Activated naive CD8-positive, alpha-beta T cell treated with anti-CD3 and anti-CD28 coated beads, Interleukin-2, amount 50 U/mL, for 24 hours (primary cell): ENCODE results near the gene SLC22A1.
"Not testable (repeated sequence)": the region's sequence is repeated elsewhere in the genome, so short reads cannot be mapped to it uniquely, and the experiment has no call there.

Experiments
- ATAC-seq: fragments of 150-1000 bp; cut with Tn5 transposase; one replicate; pipeline ENCODE4 v1.10.0; 2021
- DNase-seq: peaks from one replicate; pipeline ENCODE4 v3.0.0; 2021
- H3K27ac Mint-ChIP-seq: one replicate; pipeline ENCODE4 v1.8.0; 2021; ENCODE audit warnings: mild to moderate bottlenecking, mixed read lengths
- H3K27me3 Mint-ChIP-seq: one replicate; pipeline ENCODE4 v1.8.0; 2021; ENCODE audit warnings: mixed read lengths
- H3K36me3 Mint-ChIP-seq: one replicate; pipeline ENCODE4 v1.8.0; 2021; ENCODE audit warnings: low read depth, mixed read lengths
- H3K4me1 Mint-ChIP-seq: one replicate; pipeline ENCODE4 v1.8.0; 2021; ENCODE audit warnings: mixed read lengths
- H3K4me3 Mint-ChIP-seq: one replicate; pipeline ENCODE4 v1.8.0; 2021; ENCODE audit warnings: mild to moderate bottlenecking, moderate library complexity, mixed read lengths
- H3K9me3 Mint-ChIP-seq: one replicate; pipeline ENCODE4 v1.8.0; 2021; ENCODE audit warnings: mixed read lengths

The SLC22A1 gene

DNA sequence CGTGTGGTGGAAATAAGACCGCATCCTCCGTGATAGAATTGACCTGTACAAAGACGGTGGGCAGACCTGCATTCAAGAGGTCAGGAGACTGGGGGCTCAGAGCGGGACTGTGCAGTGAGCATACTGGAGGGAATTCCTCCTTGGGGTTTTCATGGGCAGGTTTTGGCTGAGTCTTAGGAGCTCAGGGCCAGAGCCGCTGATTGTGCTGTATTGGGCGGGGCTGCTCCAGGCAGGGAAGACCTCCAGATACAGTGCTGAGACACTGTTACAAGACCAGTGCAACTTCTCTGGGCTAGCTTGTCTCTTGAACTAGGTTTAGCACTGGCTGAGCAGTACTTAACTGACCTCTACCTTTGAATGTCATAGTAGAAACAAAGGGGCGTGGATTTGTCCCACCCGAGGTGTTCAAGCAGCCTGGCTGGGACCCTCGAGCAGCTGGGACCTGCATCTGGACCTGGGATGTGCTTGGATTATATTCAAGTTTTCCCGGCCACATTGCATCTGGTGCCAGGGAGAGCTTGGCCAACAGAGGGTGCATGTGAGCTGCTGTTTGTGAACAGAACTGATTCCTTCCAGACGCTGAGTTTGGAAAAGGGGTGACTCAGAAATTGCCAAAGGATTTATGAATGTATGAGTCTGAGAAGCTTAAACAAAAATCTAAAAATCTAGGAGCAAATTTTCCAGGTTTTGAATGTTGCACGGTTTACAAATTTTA lies 33.4 kb upstream of the SLC22A1 start:
- peaks cover 29% of the 10 kb centered on the region for H3K4me1 Mint-ChIP-seq
- ATAC-seq, result no peak
- H3K27ac Mint-ChIP-seq, result peak overlapping the region; percentile 34
- no peaks in the 10 kb centered on the region for H3K27me3 Mint-ChIP-seq
- peaks cover 67% of the 10 kb centered on the region for H3K36me3 Mint-ChIP-seq
- no peak overlapping the region for H3K4me3 Mint-ChIP-seq
- H3K9me3 Mint-ChIP-seq, result no peaks in the 10 kb centered on the region
- no peak for DNase-seq

DNA sequence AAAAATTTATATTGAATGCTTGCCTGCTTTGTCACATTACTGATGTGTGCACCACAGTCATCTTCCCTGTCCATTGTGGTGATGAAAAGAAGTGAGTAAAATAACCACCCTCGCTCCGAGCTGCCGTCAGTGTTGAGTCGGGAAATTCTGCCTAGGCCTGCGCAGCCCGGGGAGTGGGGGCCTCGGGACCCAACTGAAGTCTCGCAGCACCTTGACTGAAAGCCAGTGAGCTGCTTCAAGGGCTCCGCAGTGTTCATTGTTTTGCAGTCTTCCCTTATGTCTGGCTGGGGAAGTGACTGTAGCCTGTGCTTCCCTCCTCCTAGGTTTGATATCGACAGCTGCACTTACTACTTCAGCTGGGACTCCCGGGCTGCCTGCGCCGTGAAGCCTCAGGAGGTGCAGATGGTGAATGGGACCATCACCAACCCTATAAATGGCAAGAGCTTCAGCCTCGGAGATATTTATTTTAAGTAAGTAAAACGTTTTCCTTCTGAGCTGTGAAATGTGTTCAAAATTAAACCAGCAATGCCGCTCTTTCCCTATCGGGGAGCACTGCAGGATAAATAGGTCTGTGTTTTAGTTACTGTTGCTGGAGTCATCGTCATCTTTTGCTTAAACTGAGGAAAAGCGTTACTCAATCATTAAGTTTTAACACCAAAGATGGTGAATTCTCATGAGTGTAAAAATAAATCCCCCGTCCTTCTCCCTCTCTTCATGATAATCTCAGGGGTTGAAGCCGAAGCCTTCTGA lies 32.7 kb upstream of the SLC22A1 start:
- no peak for ATAC-seq
- H3K27ac Mint-ChIP-seq, result no peak overlapping the region
- H3K4me1 Mint-ChIP-seq, result peaks cover 25% of the 10 kb centered on the region

DNA sequence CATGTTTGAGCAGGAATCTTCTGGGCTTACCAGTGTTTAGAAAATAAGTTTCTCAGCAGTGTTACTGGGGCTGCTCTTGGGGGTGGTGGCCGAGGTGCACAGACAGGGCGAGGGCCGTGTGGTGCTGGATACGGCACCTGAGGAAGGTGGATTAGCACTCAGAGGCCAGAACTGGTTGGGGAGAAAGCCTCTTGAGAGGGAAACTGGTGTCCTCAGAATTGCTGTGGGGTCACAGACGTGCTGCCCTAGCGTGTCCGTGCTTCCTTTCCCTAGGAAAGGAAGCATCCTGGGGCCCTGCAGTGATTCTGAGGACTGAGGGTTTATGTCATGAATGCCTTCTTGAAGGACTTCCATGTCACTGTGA lies 32.1 kb upstream of the SLC22A1 start:
- no peak overlapping the region for H3K4me3 Mint-ChIP-seq
- peaks cover 24% of the 10 kb centered on the region for H3K4me1 Mint-ChIP-seq
- no peaks in the 10 kb centered on the region for H3K9me3 Mint-ChIP-seq
- H3K27ac Mint-ChIP-seq, result no peak overlapping the region
- no peak for DNase-seq
- peaks cover 68% of the 10 kb centered on the region for H3K36me3 Mint-ChIP-seq
- no peak for ATAC-seq
- H3K27me3 Mint-ChIP-seq, result no peaks in the 10 kb centered on the region

More for the DNA sequence above, 32.7 kb upstream of the SLC22A1 start:
- DNase-seq, result no peak
- H3K36me3 Mint-ChIP-seq, result peaks cover 67% of the 10 kb centered on the region
- H3K27me3 Mint-ChIP-seq, result no peaks in the 10 kb centered on the region
- no peaks in the 10 kb centered on the region for H3K9me3 Mint-ChIP-seq
- no peak overlapping the region for H3K4me3 Mint-ChIP-seq

DNA sequence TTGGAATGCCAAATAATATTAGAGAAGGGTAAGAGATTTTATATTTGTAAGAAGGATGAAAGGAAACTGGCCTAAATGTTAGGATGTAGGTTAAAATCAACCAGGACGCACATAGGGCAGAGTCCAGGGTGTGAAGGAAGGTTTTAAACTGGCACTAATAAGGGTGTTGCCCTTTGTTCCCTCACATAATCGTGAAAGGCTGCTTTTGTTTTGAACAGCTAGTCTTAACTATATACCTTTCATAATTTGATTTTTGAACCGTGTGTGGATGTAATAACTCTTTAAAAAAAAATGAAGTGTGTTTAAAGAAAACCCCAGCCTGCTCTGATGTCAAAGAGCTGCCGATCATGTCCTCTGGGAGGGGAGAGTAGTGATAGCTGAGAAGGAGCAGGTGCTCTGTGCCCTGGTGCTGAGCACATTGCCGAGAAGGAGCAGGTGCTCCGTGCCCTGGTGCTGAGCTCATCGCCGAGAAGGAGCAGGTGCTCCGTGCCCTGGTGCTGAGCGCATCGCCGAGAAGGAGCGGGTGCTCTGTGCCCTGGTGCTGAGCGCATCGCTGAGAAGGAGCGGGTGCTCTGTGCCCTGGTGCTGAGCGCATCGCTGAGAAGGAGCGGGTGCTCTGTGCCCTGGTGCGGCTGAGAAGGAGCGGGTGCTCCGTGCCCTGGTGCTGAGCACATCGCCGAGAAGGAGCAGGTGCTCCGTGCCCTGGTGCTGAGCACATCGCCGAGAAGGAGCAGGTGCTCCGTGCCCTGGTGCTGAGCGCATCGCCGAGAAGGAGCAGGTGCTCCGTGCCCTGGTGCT lies 31.0 kb upstream of the SLC22A1 start:
- DNase-seq, H3K4me3 Mint-ChIP-seq, H3K27ac Mint-ChIP-seq, ATAC-seq, H3K27me3 Mint-ChIP-seq, H3K9me3 Mint-ChIP-seq: not testable (repeated sequence)
- Mint-ChIP-seq H3K36me3 (peaks cover 66% of the 10 kb centered on the region), H3K4me1 (peaks cover 17% of the 10 kb centered on the region)

DNA sequence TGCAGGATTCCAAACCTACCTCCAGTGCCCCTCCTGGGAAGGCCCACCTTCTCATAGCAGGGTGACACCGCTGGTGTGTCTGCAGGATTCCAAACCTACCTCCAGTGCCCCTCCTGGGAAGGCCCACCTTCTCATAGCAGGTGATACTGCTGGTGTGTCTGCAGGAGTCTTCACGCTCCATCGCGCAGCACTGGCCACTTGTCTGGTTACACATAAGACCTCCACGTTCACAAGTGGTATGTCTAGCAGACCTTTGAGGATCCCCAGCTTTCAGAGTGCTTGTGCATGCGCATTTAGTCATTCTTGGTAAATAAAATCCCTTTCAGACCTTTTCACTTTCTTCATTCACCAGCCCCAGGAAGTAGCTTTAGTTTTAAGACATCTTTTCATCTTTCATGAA lies 29.4 kb upstream of the SLC22A1 start:
- not testable (repeated sequence) for H3K27ac Mint-ChIP-seq, DNase-seq, ATAC-seq, H3K4me3 Mint-ChIP-seq, H3K4me1 Mint-ChIP-seq, H3K9me3 Mint-ChIP-seq, H3K27me3 Mint-ChIP-seq
- H3K36me3 Mint-ChIP-seq, result peaks cover 69% of the 10 kb centered on the region

DNA sequence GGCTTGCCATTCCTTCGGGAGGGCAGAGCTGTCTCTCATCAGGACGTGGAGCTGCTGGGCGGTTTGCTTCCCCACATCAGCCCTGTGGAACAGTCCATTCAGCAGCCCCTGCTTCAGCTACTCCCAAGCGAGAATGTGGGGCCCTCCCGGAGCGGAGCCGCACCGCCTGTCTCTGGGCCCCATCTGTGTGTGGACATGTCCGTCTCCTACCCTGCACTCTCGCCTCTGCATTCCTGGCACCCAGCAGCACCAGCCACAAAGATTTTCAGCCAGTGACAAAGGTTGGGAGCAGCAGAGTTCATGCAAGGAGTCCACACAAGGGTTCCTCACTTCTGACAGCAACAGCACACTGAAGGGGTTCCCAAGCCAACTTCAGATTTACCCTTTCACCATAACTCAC lies 29.0 kb upstream of the SLC22A1 start:
- no peak for ATAC-seq
- DNase-seq, result no peak
- Mint-ChIP-seq H3K9me3 (no peaks in the 10 kb centered on the region), H3K27ac (no peak overlapping the region), H3K4me3 (no peak overlapping the region), H3K36me3 (peaks cover 70% of the 10 kb centered on the region), H3K4me1 (peaks cover 2% of the 10 kb centered on the region), H3K27me3 (no peaks in the 10 kb centered on the region)

DNA sequence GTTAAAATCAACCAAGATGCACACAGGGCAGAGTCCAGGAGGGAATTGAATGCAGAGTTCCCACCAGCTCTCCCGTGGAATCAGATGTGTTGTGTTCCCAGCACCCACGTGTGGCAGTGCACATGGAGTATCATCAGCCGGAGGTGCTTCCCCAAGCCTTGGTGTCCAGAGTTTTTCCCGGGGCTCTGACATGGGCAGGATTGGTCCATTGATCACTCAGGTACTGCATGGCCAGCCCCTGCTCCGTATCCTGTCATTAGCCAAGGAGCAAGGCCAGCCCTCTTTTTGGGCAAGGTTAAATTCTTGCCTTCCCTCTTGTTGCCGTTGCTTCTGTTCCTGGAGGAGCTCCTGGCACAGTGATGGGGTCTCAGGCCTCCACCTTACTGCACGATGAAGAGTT lies 28.6 kb upstream of the SLC22A1 start:
- Mint-ChIP-seq H3K27me3 (no peaks in the 10 kb centered on the region), H3K27ac (no peak overlapping the region), H3K9me3 (no peaks in the 10 kb centered on the region), H3K36me3 (peaks cover 70% of the 10 kb centered on the region), H3K4me1 (peaks cover 2% of the 10 kb centered on the region), H3K4me3 (no peak overlapping the region)
- DNase-seq (no peak), ATAC-seq (no peak)

DNA sequence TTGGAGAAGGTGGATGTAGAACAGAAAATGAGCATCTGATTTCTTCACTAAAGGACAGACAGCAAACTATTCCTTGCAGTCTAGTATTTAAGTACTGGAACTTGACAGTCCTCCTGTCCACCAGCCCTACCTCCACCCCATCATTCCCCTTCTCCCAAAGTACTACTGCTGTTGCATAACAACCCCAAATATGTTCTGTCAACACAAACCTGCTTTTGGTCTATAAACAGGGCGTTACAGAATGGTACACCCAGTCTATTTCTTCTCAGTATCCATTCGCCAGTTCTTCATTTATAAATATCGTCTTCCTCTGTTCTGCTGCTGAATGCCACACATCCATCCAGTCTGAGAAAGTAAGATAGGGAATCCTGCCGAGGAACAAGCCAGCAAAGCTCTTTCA lies 27.7 kb upstream of the SLC22A1 start:
- Mint-ChIP-seq H3K9me3 (no peaks in the 10 kb centered on the region), H3K36me3 (peaks cover 68% of the 10 kb centered on the region), H3K27me3 (no peaks in the 10 kb centered on the region), H3K4me3 (no peak overlapping the region), H3K4me1 (peaks cover 7% of the 10 kb centered on the region), H3K27ac (no peak overlapping the region)
- DNase-seq (no peak), ATAC-seq (no peak)

DNA sequence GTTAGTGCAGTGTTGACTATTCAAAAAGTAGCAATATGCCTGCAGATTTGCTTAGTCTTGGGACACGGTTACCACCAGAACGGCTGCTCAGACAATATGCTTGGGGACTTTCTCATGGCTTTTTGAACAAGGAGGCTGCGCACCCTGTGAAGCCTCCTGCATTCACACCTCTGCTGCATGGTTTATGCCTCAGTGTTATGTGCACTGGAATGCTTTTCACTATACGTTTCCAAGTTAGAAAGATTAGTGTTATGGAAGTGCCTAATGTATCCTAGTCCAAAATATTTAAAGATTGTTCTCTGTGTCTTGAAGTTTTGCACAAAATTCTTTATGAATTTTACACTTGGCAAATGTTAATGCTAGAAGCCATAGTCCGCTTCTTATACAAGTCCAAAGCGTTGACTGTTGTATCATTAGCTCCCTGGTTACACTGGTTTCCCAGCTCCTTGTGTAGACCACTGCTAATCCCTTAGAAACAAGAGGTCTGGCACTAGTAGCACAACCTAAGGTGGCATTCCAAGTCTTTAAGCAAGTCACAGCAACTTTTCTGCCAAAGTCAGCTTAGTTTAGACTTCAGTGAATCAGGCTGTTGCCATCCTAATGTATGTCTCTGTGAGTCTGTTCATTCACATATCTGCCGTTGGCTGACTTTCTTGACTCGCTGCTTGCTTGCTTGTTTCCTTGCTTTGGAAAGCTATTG lies 26.3 kb upstream of the SLC22A1 start:
- H3K4me3 Mint-ChIP-seq, result no peak overlapping the region
- no peak overlapping the region for H3K27ac Mint-ChIP-seq
- no peak for DNase-seq
- no peak for ATAC-seq
- H3K27me3 Mint-ChIP-seq, result no peaks in the 10 kb centered on the region
- H3K36me3 Mint-ChIP-seq, result peaks cover 63% of the 10 kb centered on the region
- H3K9me3 Mint-ChIP-seq, result no peaks in the 10 kb centered on the region
- H3K4me1 Mint-ChIP-seq, result peaks cover 17% of the 10 kb centered on the region

DNA sequence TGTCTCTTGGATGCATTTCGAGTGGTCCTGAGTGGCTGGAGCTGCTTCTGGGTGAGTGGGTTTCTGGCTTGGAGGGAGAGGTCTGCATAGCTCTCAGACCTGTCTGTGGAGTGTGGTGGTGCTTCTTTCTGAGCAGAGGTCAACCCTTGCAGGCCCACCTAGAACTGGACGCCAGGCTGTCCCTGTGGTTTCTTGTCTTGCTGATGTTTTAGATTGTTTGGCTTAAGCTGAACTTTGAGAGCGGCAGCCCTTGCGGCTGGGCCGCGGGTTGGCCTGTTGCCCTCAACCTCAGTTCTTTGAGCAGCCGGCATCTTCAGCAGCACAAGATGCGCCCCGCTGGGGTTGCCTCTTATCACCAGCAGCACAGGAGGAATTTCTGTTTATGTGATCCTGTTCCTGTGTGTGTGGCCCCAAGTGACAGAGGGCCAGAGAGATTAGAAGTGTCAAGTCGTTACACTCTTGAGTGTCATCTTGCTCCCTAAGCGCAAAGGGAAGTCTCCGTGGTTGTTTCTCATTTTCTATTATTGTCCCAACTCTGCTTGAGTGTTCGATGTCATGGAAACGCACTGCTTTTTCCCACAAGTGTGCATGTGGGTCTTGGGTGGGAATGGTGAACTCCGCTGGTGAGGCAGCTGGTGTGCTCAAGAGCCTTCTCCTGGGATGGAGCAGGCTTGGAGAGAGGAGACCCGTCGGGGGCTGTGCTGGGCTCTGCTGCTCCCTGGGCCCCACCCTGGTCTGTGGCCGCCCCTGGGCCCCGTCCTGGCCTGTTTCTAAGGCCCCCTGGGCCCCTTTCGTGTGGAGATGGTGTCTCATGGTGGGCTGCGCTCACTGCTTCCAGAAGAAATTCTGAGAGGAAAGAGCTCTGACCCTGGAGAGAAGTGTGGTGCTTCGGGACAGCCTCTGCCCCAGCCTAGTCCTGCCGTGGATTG lies 20.1 kb upstream of the SLC22A1 start:
- DNase-seq (no peak), ATAC-seq (peak; percentile 18)
- Mint-ChIP-seq H3K9me3 (no peaks in the 10 kb centered on the region), H3K4me1 (peaks cover 28% of the 10 kb centered on the region), H3K36me3 (peaks cover 69% of the 10 kb centered on the region), H3K27me3 (no peaks in the 10 kb centered on the region), H3K4me3 (peak overlapping the region; percentile 17), H3K27ac (peak overlapping the region; percentile 79)

DNA sequence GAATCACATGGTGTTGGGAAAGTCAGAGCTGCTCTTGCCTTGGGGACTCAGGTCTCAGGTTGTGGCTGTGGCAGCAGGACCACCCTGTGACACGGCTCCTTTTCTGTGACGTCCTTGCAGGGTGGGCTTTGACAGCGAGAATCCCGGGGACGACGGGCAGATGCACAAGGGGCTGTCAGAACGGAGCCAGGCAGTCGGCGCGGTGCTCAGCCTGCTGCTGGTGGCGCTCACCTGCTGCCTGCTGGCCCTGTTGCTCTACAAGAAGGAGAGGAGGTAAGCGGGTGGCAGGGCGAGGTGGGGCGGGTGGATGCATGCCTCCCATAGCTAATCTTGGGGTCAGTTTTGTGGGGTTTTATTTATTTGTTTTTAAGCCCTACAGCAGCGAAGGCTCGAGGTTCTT lies 19.2 kb upstream of the SLC22A1 start:
- H3K4me1 Mint-ChIP-seq, result peaks cover 28% of the 10 kb centered on the region
- peak overlapping the region; percentile 22 for H3K27ac Mint-ChIP-seq
- H3K4me3 Mint-ChIP-seq, result no peak overlapping the region
- H3K27me3 Mint-ChIP-seq, result no peaks in the 10 kb centered on the region
- DNase-seq (no peak), ATAC-seq (no peak)
- H3K36me3 Mint-ChIP-seq, result peaks cover 66% of the 10 kb centered on the region
- no peaks in the 10 kb centered on the region for H3K9me3 Mint-ChIP-seq

DNA sequence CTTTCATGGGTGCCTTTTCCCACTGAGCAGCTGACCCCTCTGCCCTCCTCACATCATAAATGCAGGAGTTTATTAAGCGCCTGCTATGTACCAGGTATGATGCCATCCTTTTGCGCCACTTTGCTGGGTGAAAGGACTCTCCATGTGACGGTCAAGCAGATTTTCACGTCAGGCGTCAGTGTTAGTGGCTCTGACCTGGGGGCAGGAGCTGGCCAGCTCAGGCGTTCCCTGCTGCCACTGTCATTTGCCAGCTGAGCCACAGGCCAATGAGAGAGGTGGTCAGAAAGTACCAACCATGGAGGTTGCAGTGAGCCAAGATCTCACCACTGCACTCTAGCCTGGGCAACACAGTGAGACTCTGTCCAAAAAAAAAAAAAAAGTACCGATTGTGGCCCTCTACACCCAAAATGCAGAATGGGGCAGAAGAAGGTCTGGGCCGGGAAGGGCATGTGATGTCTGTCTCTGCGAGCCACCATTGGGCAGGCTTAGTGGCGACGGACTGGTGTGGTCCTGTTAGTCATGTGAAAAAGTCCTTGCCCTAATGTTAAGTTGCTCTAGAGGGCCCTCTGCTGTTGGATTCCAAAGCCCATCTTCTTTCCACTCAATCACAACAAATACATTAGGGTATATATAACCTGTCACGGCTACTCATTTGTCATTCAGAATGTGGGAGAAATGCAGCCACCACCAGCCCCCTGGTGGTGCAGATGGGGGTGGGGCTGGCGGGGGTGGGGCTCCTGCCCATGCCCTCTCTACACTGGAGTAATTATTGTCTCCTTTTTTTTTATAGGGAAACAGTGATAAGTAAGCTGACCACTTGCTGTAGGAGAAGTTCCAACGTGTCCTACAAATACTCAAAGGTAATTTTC lies 18.4 kb upstream of the SLC22A1 start:
- no peak for ATAC-seq
- Mint-ChIP-seq H3K27ac (no peak overlapping the region), H3K4me3 (no peak overlapping the region), H3K27me3 (no peaks in the 10 kb centered on the region), H3K4me1 (peaks cover 26% of the 10 kb centered on the region), H3K36me3 (peaks cover 64% of the 10 kb centered on the region), H3K9me3 (no peaks in the 10 kb centered on the region)
- DNase-seq, result no peak

DNA sequence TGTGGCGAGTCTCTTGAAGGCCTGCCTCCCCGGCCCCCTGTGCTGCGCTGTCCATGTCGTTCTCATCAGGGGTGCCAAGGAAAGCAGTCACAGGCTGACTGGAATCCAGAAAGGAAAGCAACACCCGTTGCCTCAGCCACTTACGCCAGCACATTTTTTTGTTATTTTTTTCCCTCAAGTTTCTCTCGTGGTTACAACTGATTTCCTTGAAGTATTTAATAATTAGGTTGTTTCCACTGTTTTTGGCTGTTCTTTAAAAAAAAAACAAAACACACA lies 17.9 kb upstream of the SLC22A1 start:
- peaks cover 24% of the 10 kb centered on the region for H3K4me1 Mint-ChIP-seq
- DNase-seq (no peak), ATAC-seq (no peak)
- no peak overlapping the region for H3K4me3 Mint-ChIP-seq
- no peaks in the 10 kb centered on the region for H3K9me3 Mint-ChIP-seq
- H3K27me3 Mint-ChIP-seq, result no peaks in the 10 kb centered on the region
- no peak overlapping the region for H3K27ac Mint-ChIP-seq
- peaks cover 61% of the 10 kb centered on the region for H3K36me3 Mint-ChIP-seq
